Breast epithelium (tissue), 4 donors: ENCODE results near the gene RALGPS2. TPM values are rescaled to one million over a fixed set of nuclear protein-coding genes. Genes with fewer than 3 reads are reported as not detected.

Source experiments
- DNase-seq, 2 donors: peaks; one replicate each; pipeline ENCODE4 v3.0.0-alpha.2; 2019; ENCODE audit warnings: low spot score in 2 of 2
- H3K27ac ChIP-seq, 2 donors: fragments of 200-600 bp; sonication (generic) in 1 of 2; one replicate each; pipeline ENCODE4 v1.5.1; 2016 to 2019; ENCODE audit warnings: mild to moderate bottlenecking in 1 of 2
- H3K27me3 ChIP-seq, 2 donors: fragments of 200-600 bp; sonication (generic) in 1 of 2; one replicate each; pipeline versions ENCODE4 v1.5.1 to v1.6.0; 2017 to 2019; ENCODE audit warnings: control low read depth in 1 of 2, mild to moderate bottlenecking in 1 of 2
- H3K36me3 ChIP-seq: fragments of 200-600 bp; one replicate; pipeline ENCODE4 v1.5.1; 2019
- H3K4me1 ChIP-seq, 2 donors: fragments of 200-600 bp; sonication (generic); one replicate each; pipeline ENCODE4 v1.5.1; 2016 to 2019; ENCODE audit warnings: control low read depth in 1 of 2
- H3K4me3 ChIP-seq, 3 donors: fragments of 200-600 bp; sonication (generic); 1 replicate in 2 of 3; 2 replicates in 1 of 3; pipeline ENCODE4 v1.5.1; 2016 to 2019; ENCODE audit warnings: mild to moderate bottlenecking in 3 of 3, moderate library complexity in 2 of 3
- H3K9me3 ChIP-seq, 2 donors: fragments of 200-600 bp; sonication (generic) in 1 of 2; one replicate each; pipeline ENCODE4 v1.5.1; 2016 to 2019; ENCODE audit warnings: control low read depth in 1 of 2
- POLR2A ChIP-seq: fragments of 450-650 bp; IDR thresholded peaks from one replicate; pipeline ENCODE4 v1.6.1; 2016; ENCODE audit warnings: antibody characterized with exemption, mild to moderate bottlenecking, moderate library complexity
- POLR2AphosphoS5 ChIP-seq, 3 donors: sonication (generic); formaldehyde crosslinking; IDR thresholded peaks; one replicate each; pipeline ENCODE4 v1.6.1; 2017; ENCODE audit warnings: antibody characterized with exemption in 3 of 3
- intact Hi-C: fragments of 100-400 bp; cut with DNase I; formaldehyde crosslinking; loops from one replicate; pipeline ENCODE4 v1.15.1; 2023; ENCODE audit warnings: low total_unique reads
- total RNA-seq, 3 donors: library from RNA; depleted of rRNA; stranded (reverse); fragments of >200 nt; gene quantifications; one replicate each; pipeline ENCODE4 v1.1.0, GENCODE V29; 2016
- TF ChIP-seq, protein P1 (sequence below), 3 donors: fragments of 450-650 bp; IDR thresholded peaks; one replicate each; pipeline ENCODE4 v1.5.1; 2016 to 2017; ENCODE audit warnings: antibody characterized with exemption in 3 of 3, mild to moderate bottlenecking in 3 of 3, moderate library complexity in 3 of 3

RALGPS2 gene
- total RNA-seq, 3 donors from 2014 or later: 4.8 to 45.2 (median 43.3) TPM

- Histone ChIP-seq H3K27me3 (no peaks in the 10 kb centered on the region), H3K4me1 (no peaks in the 10 kb centered on the region), H3K27ac (no peak overlapping the region), H3K9me3 (no peaks in the 10 kb centered on the region), H3K4me3 (no peak overlapping the region), H3K36me3 (no peaks in the 10 kb centered on the region)
- intact Hi-C loops: no loop called here
- no peak for DNase-seq
- no peak for TF ChIP-seq POLR2A
- TF ChIP-seq, protein P1, sequence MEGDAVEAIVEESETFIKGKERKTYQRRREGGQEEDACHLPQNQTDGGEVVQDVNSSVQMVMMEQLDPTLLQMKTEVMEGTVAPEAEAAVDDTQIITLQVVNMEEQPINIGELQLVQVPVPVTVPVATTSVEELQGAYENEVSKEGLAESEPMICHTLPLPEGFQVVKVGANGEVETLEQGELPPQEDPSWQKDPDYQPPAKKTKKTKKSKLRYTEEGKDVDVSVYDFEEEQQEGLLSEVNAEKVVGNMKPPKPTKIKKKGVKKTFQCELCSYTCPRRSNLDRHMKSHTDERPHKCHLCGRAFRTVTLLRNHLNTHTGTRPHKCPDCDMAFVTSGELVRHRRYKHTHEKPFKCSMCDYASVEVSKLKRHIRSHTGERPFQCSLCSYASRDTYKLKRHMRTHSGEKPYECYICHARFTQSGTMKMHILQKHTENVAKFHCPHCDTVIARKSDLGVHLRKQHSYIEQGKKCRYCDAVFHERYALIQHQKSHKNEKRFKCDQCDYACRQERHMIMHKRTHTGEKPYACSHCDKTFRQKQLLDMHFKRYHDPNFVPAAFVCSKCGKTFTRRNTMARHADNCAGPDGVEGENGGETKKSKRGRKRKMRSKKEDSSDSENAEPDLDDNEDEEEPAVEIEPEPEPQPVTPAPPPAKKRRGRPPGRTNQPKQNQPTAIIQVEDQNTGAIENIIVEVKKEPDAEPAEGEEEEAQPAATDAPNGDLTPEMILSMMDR (IDR thresholded peaks at IDR 0.05): no peak
- no peak for TF ChIP-seq POLR2AphosphoS5 (IDR thresholded peaks at IDR 0.05)
Observed at GRCh38 chr1:178784131-178784536, 59.1 kb downstream of the RALGPS2 start.

DNA sequence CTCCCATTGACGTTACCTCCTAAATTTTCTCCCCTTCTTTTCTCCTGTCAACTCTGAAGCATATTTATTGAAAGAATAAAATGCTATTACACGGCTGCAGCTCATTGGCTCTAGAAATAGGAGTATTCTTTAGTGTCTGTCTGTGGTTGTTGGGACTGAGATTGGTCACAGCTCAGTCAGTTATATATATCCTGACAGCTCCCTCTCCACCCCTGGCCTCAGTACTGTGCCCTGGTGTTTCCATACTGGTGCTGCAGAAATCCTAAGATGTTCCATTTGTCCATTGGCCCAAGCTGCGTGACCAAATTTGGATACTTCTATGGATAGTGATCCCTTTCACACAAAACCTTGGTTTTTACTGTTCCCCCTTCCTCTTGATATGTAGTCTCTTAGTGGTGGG, 67.3 kb downstream of the RALGPS2 start:
- no peak overlapping the region for H3K4me3 ChIP-seq
- DNase-seq: no peak
- TF ChIP-seq POLR2A (no peak), POLR2AphosphoS5 (IDR thresholded peaks at IDR 0.05) (no peak)
- TF ChIP-seq, protein P1 (IDR thresholded peaks at IDR 0.05): no peak
- intact Hi-C loops: no loop called here
- no peaks in the 10 kb centered on the region for H3K36me3 ChIP-seq
- H3K4me1 ChIP-seq: no peaks in the 10 kb centered on the region
- H3K27ac ChIP-seq: no peak overlapping the region
- H3K9me3 ChIP-seq: no peaks in the 10 kb centered on the region
- H3K27me3 ChIP-seq: no peaks in the 10 kb centered on the region

- TF ChIP-seq POLR2AphosphoS5 (IDR thresholded peaks at IDR 0.05): no peak
- no peak for TF ChIP-seq POLR2A
- TF ChIP-seq, protein P1 (IDR thresholded peaks at IDR 0.05): no peak
- no peaks in the 10 kb centered on the region for H3K9me3 ChIP-seq
- no peaks in the 10 kb centered on the region for H3K4me1 ChIP-seq
- H3K36me3 ChIP-seq: no peaks in the 10 kb centered on the region
- no peak overlapping the region for H3K4me3 ChIP-seq
- no peak overlapping the region for H3K27ac ChIP-seq
- no peaks in the 10 kb centered on the region for H3K27me3 ChIP-seq
- intact Hi-C loops: no loop called here
- DNase-seq: no peak
Observed at GRCh38 chr1:178796013-178796412, 71.0 kb downstream of the RALGPS2 start.

DNA sequence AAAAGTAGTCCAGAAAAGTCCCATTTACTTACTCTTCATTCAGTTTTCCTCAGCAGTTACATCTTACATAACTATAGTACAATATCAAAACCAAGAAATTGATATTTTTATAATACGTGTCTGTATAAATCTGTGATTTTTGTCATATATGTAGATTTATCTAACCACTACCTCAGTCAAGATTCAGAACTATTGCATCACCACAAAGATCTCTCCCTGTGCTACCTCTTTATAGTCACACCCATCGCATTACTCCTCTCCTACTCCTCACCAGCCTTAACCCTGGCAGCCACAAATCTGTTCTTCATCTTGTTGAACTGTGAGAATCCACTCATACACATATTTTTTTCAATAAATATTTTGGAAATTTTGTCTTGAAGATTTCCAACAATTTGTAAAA, 72.5 kb downstream of the RALGPS2 start:
- TF ChIP-seq POLR2AphosphoS5 (IDR thresholded peaks at IDR 0.05) (no peak), POLR2A (no peak)
- TF ChIP-seq, protein P1 (IDR thresholded peaks at IDR 0.05): no peak
- Histone ChIP-seq H3K4me1 (no peaks in the 10 kb centered on the region), H3K4me3 (no peak overlapping the region), H3K27me3 (no peaks in the 10 kb centered on the region), H3K36me3 (no peaks in the 10 kb centered on the region), H3K27ac (no peak overlapping the region), H3K9me3 (no peaks in the 10 kb centered on the region)
- intact Hi-C loops: no loop called here
- DNase-seq: no peak

DNA sequence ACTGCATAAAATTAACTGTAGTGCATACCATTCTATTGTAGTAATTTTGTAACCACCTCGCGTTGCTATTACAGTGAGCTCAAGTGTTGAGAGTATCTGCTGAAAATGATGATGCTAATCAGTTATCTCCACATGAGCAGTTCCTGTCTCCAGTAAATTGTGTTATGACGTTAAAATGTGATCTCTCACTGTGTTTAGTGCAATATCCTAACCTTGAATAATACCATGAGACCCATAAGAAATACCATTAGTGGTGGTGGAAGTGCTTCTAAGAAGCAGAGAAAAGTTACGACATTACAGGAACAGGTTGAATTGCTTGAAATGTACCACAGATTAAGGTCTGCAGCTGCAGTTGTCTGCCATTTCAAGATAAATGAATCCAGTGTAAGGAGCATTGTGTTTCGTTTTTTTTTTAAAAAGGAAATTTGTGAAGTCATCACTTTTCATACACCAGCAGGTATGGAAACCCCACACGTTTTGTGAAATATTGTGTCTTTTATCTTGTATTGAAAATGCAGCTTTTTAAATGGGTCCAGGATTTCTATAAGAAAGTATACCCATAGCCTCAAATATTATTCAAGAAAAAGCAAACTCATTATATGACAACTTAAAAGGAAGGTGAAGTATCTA, 73.3 kb downstream of the RALGPS2 start:
- no peak for DNase-seq
- intact Hi-C loops: no loop called here
- Histone ChIP-seq H3K4me3 (no peak overlapping the region), H3K27me3 (no peaks in the 10 kb centered on the region), H3K36me3 (no peaks in the 10 kb centered on the region), H3K4me1 (no peaks in the 10 kb centered on the region), H3K27ac (no peak overlapping the region), H3K9me3 (no peaks in the 10 kb centered on the region)
- no peak for TF ChIP-seq POLR2AphosphoS5 (IDR thresholded peaks at IDR 0.05)
